Astrocyte (in vitro differentiated cells and primary cell): ENCODE results near the gene GIPR. TPM values are rescaled to one million over a fixed set of nuclear protein-coding genes. Genes with fewer than 3 reads are reported as not detected.
"Not testable (repeated sequence)": the region's sequence is repeated elsewhere in the genome, so short reads cannot be mapped to it uniquely, and the experiment has no call there.

Experiments
- DNase-seq: peaks from one replicate; pipeline ENCODE4 v3.0.0-alpha.2; 2010; ENCODE audit warnings: low read depth
- FAIRE-seq: peaks from 2 replicates; lab custom pipeline; 2011; peaks lifted over from hg19 to GRCh38; lab: Jason Lieb, UNC
- H2AFZ ChIP-seq: 2 replicates; pipeline ENCODE4 v1.6.0; 2012; ENCODE audit warnings: low read depth, low read length, inconsistent platforms
- H3K27ac ChIP-seq: 2 replicates; pipeline ENCODE4 v1.5.1; 2011; ENCODE audit warnings: low read depth, low read length, inconsistent platforms
- H3K27me3 ChIP-seq: 2 replicates; pipeline ENCODE4 v1.6.0; 2011; ENCODE audit warnings: low read length, inconsistent platforms; ENCODE audit not compliant: insufficient read depth
- H3K36me3 ChIP-seq: 2 replicates; pipeline ENCODE4 v1.5.1; 2011; ENCODE audit warnings: low read length, inconsistent platforms; ENCODE audit not compliant: insufficient read depth
- H3K4me1 ChIP-seq: 2 replicates; pipeline ENCODE4 v1.5.1; 2011; ENCODE audit warnings: low read length, inconsistent platforms; ENCODE audit not compliant: insufficient read depth
- H3K4me2 ChIP-seq: 2 replicates; pipeline ENCODE4 v1.6.0; 2012; ENCODE audit warnings: low read length, inconsistent platforms
- H3K4me3 ChIP-seq: 2 replicates; pipeline ENCODE4 v1.5.1; 2011; ENCODE audit warnings: low read depth, mild to moderate bottlenecking, low read length, inconsistent platforms; ENCODE audit not compliant: insufficient read depth
- H3K79me2 ChIP-seq: 2 replicates; pipeline ENCODE4 v1.6.0; 2012; ENCODE audit warnings: mild to moderate bottlenecking, low read length, inconsistent platforms; ENCODE audit not compliant: insufficient read depth
- H3K9ac ChIP-seq: 2 replicates; pipeline ENCODE4 v1.6.0; 2012; ENCODE audit warnings: mild to moderate bottlenecking, low read length, inconsistent platforms
- H3K9me3 ChIP-seq: 2 replicates; pipeline ENCODE4 v1.5.1; 2012; ENCODE audit warnings: low read depth, mild to moderate bottlenecking, low read length, inconsistent platforms; ENCODE audit not compliant: insufficient read depth
- H4K20me1 ChIP-seq: 2 replicates; pipeline ENCODE4 v1.6.0; 2012; ENCODE audit warnings: low read length, inconsistent platforms; ENCODE audit not compliant: insufficient read depth
- H3K27ac Mint-ChIP-seq: one replicate; pipeline ENCODE4 v1.8.0; 2021; ENCODE audit warnings: mild to moderate bottlenecking, mixed read lengths; ENCODE audit not compliant: unreplicated experiment
- H3K27me3 Mint-ChIP-seq: one replicate; pipeline ENCODE4 v1.8.0; 2021; ENCODE audit warnings: low read depth, mixed read lengths; ENCODE audit not compliant: unreplicated experiment
- H3K36me3 Mint-ChIP-seq: one replicate; pipeline ENCODE4 v1.8.0; 2021; ENCODE audit warnings: low read depth, mixed read lengths; ENCODE audit not compliant: unreplicated experiment
- H3K4me1 Mint-ChIP-seq: one replicate; pipeline ENCODE4 v1.8.0; 2021; ENCODE audit warnings: low read depth, mixed read lengths; ENCODE audit not compliant: unreplicated experiment
- H3K4me3 Mint-ChIP-seq: one replicate; pipeline ENCODE4 v1.8.0; 2021; ENCODE audit warnings: mild to moderate bottlenecking, moderate library complexity, mixed read lengths; ENCODE audit not compliant: unreplicated experiment
- H3K9me3 Mint-ChIP-seq: one replicate; pipeline ENCODE4 v1.8.0; 2021; ENCODE audit warnings: mild to moderate bottlenecking, mixed read lengths; ENCODE audit not compliant: unreplicated experiment
- CTCF ChIP-seq: IDR thresholded peaks from 2 replicates; pipeline ENCODE4 v1.5.1; 2011; ENCODE audit warnings: low read depth, mild to moderate bottlenecking, inconsistent platforms, low read length, moderate library complexity; ENCODE audit not compliant: insufficient read depth
- EZH2 ChIP-seq: IDR thresholded peaks from 2 replicates; pipeline ENCODE4 v1.6.1; 2012; ENCODE audit warnings: mild to moderate bottlenecking, low read length, inconsistent platforms; ENCODE audit not compliant: insufficient read depth
- total RNA-seq: library from RNA; stranded (reverse); gene quantifications from 2 replicates; pipeline ENCODE4 v1.2.1, GENCODE V29; 2021

GIPR gene
- total RNA-seq, 1 donor from 2014 or later: 4.4 TPM

- no peak for FAIRE-seq
- Mint-ChIP-seq H3K9me3 (no peaks in the 10 kb centered on the region), H3K4me1 (peaks cover 2% of the 10 kb centered on the region), H3K4me3 (peak overlapping the region; percentile 62), H3K27ac (peak overlapping the region; percentile 66), H3K36me3 (peaks cover 14% of the 10 kb centered on the region), H3K27me3 (peaks cover 5% of the 10 kb centered on the region)
- Histone ChIP-seq H3K4me2 (peak overlapping the region; percentile 89), H3K36me3 (peaks cover 2% of the 10 kb centered on the region), H3K9me3 (no peaks in the 10 kb centered on the region), H3K4me1 (peaks cover 8% of the 10 kb centered on the region), H3K27me3 (peaks cover 9% of the 10 kb centered on the region), H3K9ac (peak overlapping the region; percentile 40), H3K79me2 (no peaks in the 10 kb centered on the region), H3K27ac (no peak overlapping the region), H4K20me1 (no peaks in the 10 kb centered on the region), H3K4me3 (peak overlapping the region; percentile 17), H2AFZ (peak overlapping the region; percentile 69)
- DNase-seq: peak; percentile 52
- TF ChIP-seq EZH2: no peak
- TF ChIP-seq CTCF: peak; percentile 54
These were observed 13.5 kb downstream of the GIPR start for GRCh38 chr19:45681391-45682015.

GRCh38 chr19:45682117-45682516 is 14.1 kb downstream of the GIPR start:
- H3K4me1 Mint-ChIP-seq: peaks cover 2% of the 10 kb centered on the region
- no peak overlapping the region for H3K27ac Mint-ChIP-seq
- H3K36me3 Mint-ChIP-seq: peaks cover 17% of the 10 kb centered on the region
- TF ChIP-seq CTCF (no peak), EZH2 (no peak)
- no peak overlapping the region for H3K4me3 Mint-ChIP-seq
- H3K27me3 Mint-ChIP-seq: peaks cover 5% of the 10 kb centered on the region
- no peak overlapping the region for H3K4me3 ChIP-seq
- no peak overlapping the region for H3K9ac ChIP-seq
- no peaks in the 10 kb centered on the region for H3K9me3 Mint-ChIP-seq
- H4K20me1 ChIP-seq: peaks cover 2% of the 10 kb centered on the region
- H3K36me3 ChIP-seq: peaks cover 2% of the 10 kb centered on the region
- H3K4me1 ChIP-seq: peaks cover 8% of the 10 kb centered on the region
- no peak overlapping the region for H3K27ac ChIP-seq
- H3K4me2 ChIP-seq: peak overlapping the region; percentile 89
- H3K79me2 ChIP-seq: no peaks in the 10 kb centered on the region
- H3K27me3 ChIP-seq: peaks cover 6% of the 10 kb centered on the region
- DNase-seq (no peak), FAIRE-seq (no peak)
- H3K9me3 ChIP-seq: no peaks in the 10 kb centered on the region
- no peak overlapping the region for H2AFZ ChIP-seq

- no peaks in the 10 kb centered on the region for H3K27me3 Mint-ChIP-seq
- Histone ChIP-seq H3K27me3 (peaks cover under 1% of the 10 kb centered on the region), H3K36me3 (peaks cover 8% of the 10 kb centered on the region), H3K4me3 (no peak overlapping the region), H2AFZ (no peak overlapping the region), H3K9me3 (no peaks in the 10 kb centered on the region), H3K4me1 (peaks cover 3% of the 10 kb centered on the region), H3K27ac (no peak overlapping the region), H3K9ac (no peak overlapping the region), H4K20me1 (peaks cover 8% of the 10 kb centered on the region), H3K79me2 (peaks cover 6% of the 10 kb centered on the region), H3K4me2 (no peak overlapping the region)
- no peaks in the 10 kb centered on the region for H3K9me3 Mint-ChIP-seq
- H3K27ac Mint-ChIP-seq: no peak overlapping the region
- H3K4me3 Mint-ChIP-seq: peak overlapping the region; percentile 61
- DNase-seq: no peak
- TF ChIP-seq CTCF: no peak
- no peak for FAIRE-seq
- peaks cover 17% of the 10 kb centered on the region for H3K36me3 Mint-ChIP-seq
- no peaks in the 10 kb centered on the region for H3K4me1 Mint-ChIP-seq
These were observed 14.9 kb downstream of the GIPR start for GRCh38 chr19:45682908-45683307.

GRCh38 chr19:45685045-45685444 is 17.0 kb downstream of the GIPR start:
- H3K9me3 ChIP-seq, H2AFZ ChIP-seq, H3K9ac ChIP-seq, FAIRE-seq, H3K27ac ChIP-seq, H3K27me3 Mint-ChIP-seq, H3K4me1 Mint-ChIP-seq, H3K4me2 ChIP-seq, H3K27ac Mint-ChIP-seq, H3K4me3 ChIP-seq, DNase-seq, H3K9me3 Mint-ChIP-seq, H3K27me3 ChIP-seq, H3K4me1 ChIP-seq, H3K4me3 Mint-ChIP-seq: not testable (repeated sequence)
- peaks cover 13% of the 10 kb centered on the region for H3K36me3 ChIP-seq
- peaks cover 20% of the 10 kb centered on the region for H4K20me1 ChIP-seq
- peaks cover 17% of the 10 kb centered on the region for H3K36me3 Mint-ChIP-seq
- H3K79me2 ChIP-seq: peaks cover 14% of the 10 kb centered on the region
